Keratinocyte (primary cell): ENCODE data around the gene TNP2. TPM values are rescaled to one million over a fixed set of nuclear protein-coding genes. Genes with fewer than 3 reads are reported as not detected.

Experiments used
- DNase-seq: peaks from one replicate; pipeline ENCODE4 v3.0.0-alpha.2; 2011; ENCODE audit warnings: low read depth, missing footprints, low spot score
- FAIRE-seq: peaks from 2 replicates; lab custom pipeline; 2011; peaks lifted over from hg19 to GRCh38; lab: Jason Lieb, UNC
- H2AFZ ChIP-seq: 2 replicates; pipeline ENCODE4 v1.6.0; 2012; ENCODE audit warnings: low read length, control low read depth, inconsistent platforms; ENCODE audit not compliant: control insufficient read depth
- H3K27ac ChIP-seq: 2 replicates; pipeline ENCODE4 v1.5.1; 2011; ENCODE audit warnings: low read length; ENCODE audit not compliant: control insufficient read depth, insufficient read depth
- H3K27me3 ChIP-seq: 3 replicates; pipeline ENCODE4 v1.6.0; 2011; ENCODE audit warnings: low read length; ENCODE audit not compliant: control insufficient read depth, insufficient read depth; ENCODE audit errors: extremely low read depth
- H3K36me3 ChIP-seq, 2 experiments: 2 replicates in 1 of 2; 3 replicates in 1 of 2; pipeline ENCODE4 v1.5.1; 2011; ENCODE audit warnings: low read length in 2 of 2, mild to moderate bottlenecking in 1 of 2; ENCODE audit not compliant: control insufficient read depth in 2 of 2, insufficient read depth in 2 of 2; ENCODE audit errors: extremely low read depth in 1 of 2
- H3K4me1 ChIP-seq: 3 replicates; pipeline ENCODE4 v1.5.1; 2011; ENCODE audit warnings: low read length; ENCODE audit not compliant: control insufficient read depth, insufficient read depth; ENCODE audit errors: extremely low read depth
- H3K4me2 ChIP-seq: 3 replicates; pipeline ENCODE4 v1.6.0; 2011; ENCODE audit warnings: low read depth, low read length; ENCODE audit not compliant: control insufficient read depth, insufficient read depth; ENCODE audit errors: extremely low read depth
- H3K4me3 ChIP-seq, 3 experiments: fragments of 200-600 bp in 1 of 3; sonication (generic) in 1 of 3; 2 replicates in 2 of 3; 3 replicates in 1 of 3; pipeline ENCODE4 v1.5.1; 2011 to 2016; ENCODE audit warnings: low read length in 3 of 3, mild to moderate bottlenecking in 3 of 3, control low read depth in 2 of 3, inconsistent platforms in 1 of 3, low read depth in 1 of 3, mixed read lengths in 1 of 3, mixed run types in 1 of 3, moderate library complexity in 1 of 3; ENCODE audit not compliant: control insufficient read depth in 2 of 3, insufficient read depth in 2 of 3; ENCODE audit errors: extremely low read depth in 1 of 3
- H3K79me2 ChIP-seq: 2 replicates; pipeline ENCODE4 v1.6.0; 2012; ENCODE audit warnings: low read length; ENCODE audit not compliant: control insufficient read depth, insufficient read depth
- H3K9ac ChIP-seq: 3 replicates; pipeline ENCODE4 v1.6.0; 2011; ENCODE audit warnings: low read length; ENCODE audit not compliant: control insufficient read depth, insufficient read depth; ENCODE audit errors: extremely low read depth
- H3K9me1 ChIP-seq: 3 replicates; pipeline ENCODE4 v1.6.0; 2011; ENCODE audit warnings: low read length; ENCODE audit not compliant: control insufficient read depth, insufficient read depth; ENCODE audit errors: extremely low read depth
- H3K9me3 ChIP-seq: 2 replicates; pipeline ENCODE4 v1.5.1; 2012; ENCODE audit warnings: low read depth, low read length; ENCODE audit not compliant: control insufficient read depth
- H4K20me1 ChIP-seq: 3 replicates; pipeline ENCODE4 v1.6.0; 2011; ENCODE audit warnings: low read length; ENCODE audit not compliant: control insufficient read depth, insufficient read depth; ENCODE audit errors: extremely low read depth
- CTCF ChIP-seq, 3 experiments: IDR thresholded peaks in 1 of 3; conservative IDR thresholded peaks in 1 of 3; optimal IDR thresholded peaks in 1 of 3; 2 replicates in 2 of 3; 3 replicates in 1 of 3; pipeline versions ENCODE3 to v1.5.1; 2011; ENCODE audit warnings: low read length in 3 of 3, mild to moderate bottlenecking in 3 of 3, moderate library complexity in 2 of 3, control low read depth in 1 of 3, inconsistent platforms in 1 of 3; ENCODE audit not compliant: insufficient read depth in 2 of 3; ENCODE audit errors: extremely low read depth in 1 of 3
- EZH2 ChIP-seq: IDR thresholded peaks from one replicate; pipeline ENCODE4 v1.6.1; 2012; ENCODE audit warnings: inconsistent platforms, mild to moderate bottlenecking, low read length, moderate library complexity
- dilution Hi-C: fragments of 300-500 bp; cut with MboI; formaldehyde crosslinking; loops from one replicate; pipeline ENCODE4 v1.7.0; 2020; ENCODE audit warnings: low sequenced_read_pairs; ENCODE audit not compliant: extremely low pct_ligation_motif_present
- polyA plus RNA-seq, 5 experiments: library from polyadenylated mRNA; depleted of rRNA in 3 of 5; stranded (reverse) in 3 of 5; stranded (forward) in 1 of 5; unstranded in 1 of 5; fragments of >200 nt; gene quantifications; 1 replicate in 1 of 5; 2 replicates in 3 of 5; 3 replicates in 1 of 5; pipeline versions ENCODE4 v1.2.1 to v1.2.3, GENCODE V29; 2011 to 2012; ENCODE audit warnings: missing spikeins in 2 of 5, low read depth in 1 of 5, low replicate concordance in 1 of 5

Gene TNP2
- polyA plus RNA-seq, 1 donor (not counting 4 experiments of a cell fraction or from before 2014, with no cell fraction given), result not detected

GRCh38 chr16:11306997-11307638 is 38.0 kb upstream of the TNP2 start:
- no peak overlapping the region for H3K4me2 ChIP-seq
- H3K4me3 ChIP-seq, result no peak overlapping the region
- no peaks in the 10 kb centered on the region for H3K79me2 ChIP-seq
- H3K9ac ChIP-seq, result no peak overlapping the region
- no peaks in the 10 kb centered on the region for H3K9me3 ChIP-seq
- no peaks in the 10 kb centered on the region for H3K9me1 ChIP-seq
- H3K27ac ChIP-seq, result no peak overlapping the region
- H4K20me1 ChIP-seq, result no peaks in the 10 kb centered on the region
- H3K4me1 ChIP-seq, result peaks cover 3% of the 10 kb centered on the region
- no peak for DNase-seq
- FAIRE-seq, result no peak
- dilution Hi-C loops, result no loop called here
- H3K27me3 ChIP-seq, result no peaks in the 10 kb centered on the region
- TF ChIP-seq CTCF (optimal IDR thresholded peaks at IDR 0.05 in 1 of 3, IDR thresholded peaks at IDR 0.05 in 1 of 3, conservative IDR thresholded peaks at IDR 0.05 in 1 of 3; ENCODE audit: extremely low read depth in 1 of 3, insufficient read depth in 2 of 3, low read length in 3 of 3), result no peak
- no peak for TF ChIP-seq EZH2
- H3K36me3 ChIP-seq, result no peaks in the 10 kb centered on the region
- no peak overlapping the region for H2AFZ ChIP-seq

GRCh38 chr16:11306381-11306780 is 37.3 kb upstream of the TNP2 start:
- FAIRE-seq (no peak), DNase-seq (no peak)
- no peak overlapping the region for H3K9ac ChIP-seq
- H3K4me2 ChIP-seq, result no peak overlapping the region
- H3K4me1 ChIP-seq, result peaks cover 3% of the 10 kb centered on the region
- H3K79me2 ChIP-seq, result no peaks in the 10 kb centered on the region
- no peak overlapping the region for H2AFZ ChIP-seq
- no peaks in the 10 kb centered on the region for H3K9me1 ChIP-seq
- TF ChIP-seq EZH2, result no peak
- no peak for TF ChIP-seq CTCF (optimal IDR thresholded peaks at IDR 0.05 in 1 of 3, IDR thresholded peaks at IDR 0.05 in 1 of 3, conservative IDR thresholded peaks at IDR 0.05 in 1 of 3; ENCODE audit: extremely low read depth in 1 of 3, insufficient read depth in 2 of 3, low read length in 3 of 3)
- no peak overlapping the region for H3K4me3 ChIP-seq
- H3K27ac ChIP-seq, result no peak overlapping the region
- no peaks in the 10 kb centered on the region for H3K9me3 ChIP-seq
- no peaks in the 10 kb centered on the region for H3K36me3 ChIP-seq
- dilution Hi-C loops, result no loop called here
- H4K20me1 ChIP-seq, result no peaks in the 10 kb centered on the region
- H3K27me3 ChIP-seq, result no peaks in the 10 kb centered on the region
